OCI-LY7 (cell line): Measurements from ENCODE around the gene PLIN1.

Experiments
- CTCF ChIP-seq: fragments of 200-600 bp; sonication (generic); conservative IDR thresholded peaks from 2 replicates; pipeline ENCODE4 v1.5.1; 2014; ENCODE audit warnings: mild to moderate bottlenecking, antibody characterized with exemption, low read length, moderate library complexity, mixed read lengths
- EZH2phosphoT487 ChIP-seq: fragments of 200-600 bp; sonication (generic); IDR thresholded peaks from 2 replicates; pipeline ENCODE4 v1.6.1; 2018; ENCODE audit warnings: low read depth, borderline replicate concordance, mild to moderate bottlenecking, mixed run types, antibody characterized with exemption, low read length, moderate library complexity, mixed read lengths

- TF ChIP-seq CTCF: no peak
- no peak for TF ChIP-seq EZH2phosphoT487
These were observed 30.0 kb downstream of the PLIN1 start for GRCh38 chr15:89649013-89649625.
